GM21423 (cell line): ENCODE data around the gene C16orf86.

Experiments used
- ATAC-seq: cut with Tn5 transposase; IDR thresholded peaks from one replicate; pipeline ENCODE4 v1.9.1; 2021; ENCODE audit warnings: mild to moderate bottlenecking, moderate library complexity; ENCODE audit not compliant: unreplicated experiment

C16orf86 gene

GRCh38 chr16:67653789-67654402, 12.7 kb upstream of the C16orf86 start:
- ATAC-seq: no peak

- no peak for ATAC-seq
Observed at GRCh38 chr16:67654403-67654911, 12.2 kb upstream of the C16orf86 start.

- ATAC-seq: no peak
Observed at GRCh38 chr16:67655363-67655762, 11.3 kb upstream of the C16orf86 start.

- no peak for ATAC-seq
Observed at GRCh38 chr16:67656344-67657016, 10.1 kb upstream of the C16orf86 start.

- ATAC-seq: no peak
Observed at GRCh38 chr16:67657017-67657608, 9.5 kb upstream of the C16orf86 start.

GRCh38 chr16:67657751-67658518, 8.7 kb upstream of the C16orf86 start:
- ATAC-seq: no peak

GRCh38 chr16:67658849-67659674, 7.6 kb upstream of the C16orf86 start:
- no peak for ATAC-seq

GRCh38 chr16:67659675-67660563, 6.7 kb upstream of the C16orf86 start, which contains the start of gene ACD:
ACD (minus strand) TSS chr16:67660260; CDS start chr16:67660220, 40 bp downstream.
- peak; percentile 64 for ATAC-seq

GRCh38 chr16:67660564-67661028, 6.0 kb upstream of the C16orf86 start, which contains the start of gene PARD6A:
PARD6A (plus strand) TSS chr16:67660960; CDS start chr16:67661039, 79 bp downstream.
- ATAC-seq: peak; percentile 72

- ATAC-seq: no peak
Observed at GRCh38 chr16:67661101-67661761, 5.4 kb upstream of the C16orf86 start.

GRCh38 chr16:67661886-67662652, 4.5 kb upstream of the C16orf86 start:
- no peak for ATAC-seq

GRCh38 chr16:67662653-67663010, 4.0 kb upstream of the C16orf86 start:
- ATAC-seq: no peak

- no peak for ATAC-seq
Observed at GRCh38 chr16:67663151-67663876, 3.3 kb upstream of the C16orf86 start.

- no peak for ATAC-seq
Observed at GRCh38 chr16:67663877-67664222, 2.8 kb upstream of the C16orf86 start.

GRCh38 chr16:67664258-67664657, 2.4 kb upstream of the C16orf86 start:
- ATAC-seq: no peak

GRCh38 chr16:67664871-67665270, 1.7 kb upstream of the C16orf86 start:
- ATAC-seq: no peak

GRCh38 chr16:67665598-67665997, 1.0 kb upstream of the C16orf86 start:
- no peak for ATAC-seq
